CD4-positive, alpha-beta T cell (primary cell): ENCODE results near the gene RASGRF2. TPM values are rescaled to one million over a fixed set of nuclear protein-coding genes. Genes with fewer than 3 reads are reported as not detected.

Experiments used
- ATAC-seq: fragments of 200-7000 bp; cut with Tn5 transposase; one replicate; pipeline ENCODE4 v1.10.0; 2022; ENCODE audit warnings: mild to moderate bottlenecking; ENCODE audit not compliant: poor library complexity
- CTCF ChIA-PET: fragments of 350-600 bp; sonication (Branson Sonifier 250); formaldehyde crosslinking; loops from one replicate; lab custom pipeline; 2021; ENCODE audit warnings: antibody characterized with exemption, inconsistent platforms; lab: Charles Lee
- POLR2A ChIA-PET: fragments of 350-600 bp; sonication (Branson Sonifier 250); formaldehyde crosslinking; loops from one replicate; lab custom pipeline; 2021; ENCODE audit warnings: antibody characterized with exemption, inconsistent platforms; lab: Charles Lee
- DNase-seq, 14 experiments: peaks; one replicate each; pipeline ENCODE4 v3.0.0-alpha.2; 2013 to 2020; ENCODE audit warnings: mixed read lengths in 2 of 14
- H3K27ac ChIP-seq, 2 donors: one replicate each; pipeline versions ENCODE4 v1.5.1 to v1.7.0; 2013; ENCODE audit warnings: low read length in 2 of 2, low read depth in 1 of 2, mild to moderate bottlenecking in 1 of 2
- H3K27me3 ChIP-seq, 2 experiments: 1 replicate in 1 of 2; 2 replicates in 1 of 2; pipeline versions ENCODE4 v1.6.1 to v1.7.0; 2013; ENCODE audit warnings: low read length in 2 of 2, control low read depth in 1 of 2, mild to moderate bottlenecking in 1 of 2, moderate library complexity in 1 of 2; ENCODE audit not compliant: insufficient read depth in 2 of 2, control insufficient read depth in 1 of 2
- H3K36me3 ChIP-seq: one replicate; pipeline ENCODE4 v1.6.1; 2013; ENCODE audit warnings: low read length, control low read depth; ENCODE audit not compliant: insufficient read depth
- H3K4me1 ChIP-seq: one replicate; pipeline ENCODE4 v1.6.1; 2013; ENCODE audit warnings: low read length, control low read depth; ENCODE audit not compliant: insufficient read depth
- H3K4me3 ChIP-seq: one replicate; pipeline ENCODE4 v1.5.1; 2013; ENCODE audit warnings: mild to moderate bottlenecking, low read length, moderate library complexity
- H3K9me3 ChIP-seq, 2 experiments: 1 replicate in 1 of 2; 2 replicates in 1 of 2; pipeline versions ENCODE4 v1.6.1 to v1.7.0; 2013; ENCODE audit warnings: low read length in 2 of 2, mild to moderate bottlenecking in 2 of 2, control low read depth in 1 of 2, moderate library complexity in 1 of 2; ENCODE audit not compliant: control insufficient read depth in 1 of 2, insufficient read depth in 1 of 2
- H3K27ac Mint-ChIP-seq: one replicate; pipeline ENCODE4 v1.8.0; 2020; ENCODE audit warnings: mixed read lengths
- H3K27me3 Mint-ChIP-seq: one replicate; pipeline ENCODE4 v1.8.0; 2021; ENCODE audit warnings: mixed read lengths
- H3K36me3 Mint-ChIP-seq: one replicate; pipeline ENCODE4 v1.8.0; 2021; ENCODE audit warnings: low read depth, mixed read lengths
- H3K4me1 Mint-ChIP-seq: one replicate; pipeline ENCODE4 v1.8.0; 2021; ENCODE audit warnings: low read depth, mixed read lengths
- H3K4me3 Mint-ChIP-seq: one replicate; pipeline ENCODE4 v1.8.0; 2020; ENCODE audit warnings: mild to moderate bottlenecking, mixed read lengths
- H3K9me3 Mint-ChIP-seq: one replicate; pipeline ENCODE4 v1.8.0; 2020; ENCODE audit warnings: mixed read lengths
- intact Hi-C, 2 experiments: fragments of 100-400 bp; cut with DNase I in 1 of 2; cut with micrococcal nuclease in 1 of 2; formaldehyde crosslinking; loops; one replicate each; pipeline versions ENCODE4 v1.15.1 to v1.9.0; 2023 to 2025; cut with DNase I, micrococcal nuclease
- total RNA-seq, 174 experiments: library from RNA in 2 of 174; stranded (reverse) in 2 of 174; gene quantifications; one replicate each; pipeline ENCODE4 v1.2.3 and lab custom pipeline; 2021 to 2026
- TF ChIP-seq, protein P1 (sequence below): fragments of 200-600 bp; IDR thresholded peaks from one replicate; pipeline ENCODE4 v1.8.0; 2022; ENCODE audit warnings: antibody characterized with exemption, mild to moderate bottlenecking

RASGRF2 gene
- total RNA-seq, 2 experiments from 2014 or later, result 21.9 to 24.9 TPM

GRCh38 chr5:80926536-80926935, 33.6 kb upstream of the RASGRF2 start:
- POLR2A ChIA-PET, result no interaction called here
- Mint-ChIP-seq H3K4me1 (peaks cover 4% of the 10 kb centered on the region), H3K4me3 (no peak overlapping the region), H3K27me3 (no peaks in the 10 kb centered on the region), H3K36me3 (no peaks in the 10 kb centered on the region), H3K27ac (no peak overlapping the region), H3K9me3 (no peaks in the 10 kb centered on the region)
- intact Hi-C loops, result no loop called here
- DNase-seq, result no peak
- Histone ChIP-seq H3K27me3 (no peaks in the 10 kb centered on the region), H3K4me3 (no peak overlapping the region), H3K4me1 (no peaks in the 10 kb centered on the region), H3K36me3 (no peaks in the 10 kb centered on the region), H3K27ac (no peak overlapping the region), H3K9me3 (no peaks in the 10 kb centered on the region)
- CTCF ChIA-PET, result no interaction called here
- ATAC-seq, result no peak
- TF ChIP-seq, protein P1, sequence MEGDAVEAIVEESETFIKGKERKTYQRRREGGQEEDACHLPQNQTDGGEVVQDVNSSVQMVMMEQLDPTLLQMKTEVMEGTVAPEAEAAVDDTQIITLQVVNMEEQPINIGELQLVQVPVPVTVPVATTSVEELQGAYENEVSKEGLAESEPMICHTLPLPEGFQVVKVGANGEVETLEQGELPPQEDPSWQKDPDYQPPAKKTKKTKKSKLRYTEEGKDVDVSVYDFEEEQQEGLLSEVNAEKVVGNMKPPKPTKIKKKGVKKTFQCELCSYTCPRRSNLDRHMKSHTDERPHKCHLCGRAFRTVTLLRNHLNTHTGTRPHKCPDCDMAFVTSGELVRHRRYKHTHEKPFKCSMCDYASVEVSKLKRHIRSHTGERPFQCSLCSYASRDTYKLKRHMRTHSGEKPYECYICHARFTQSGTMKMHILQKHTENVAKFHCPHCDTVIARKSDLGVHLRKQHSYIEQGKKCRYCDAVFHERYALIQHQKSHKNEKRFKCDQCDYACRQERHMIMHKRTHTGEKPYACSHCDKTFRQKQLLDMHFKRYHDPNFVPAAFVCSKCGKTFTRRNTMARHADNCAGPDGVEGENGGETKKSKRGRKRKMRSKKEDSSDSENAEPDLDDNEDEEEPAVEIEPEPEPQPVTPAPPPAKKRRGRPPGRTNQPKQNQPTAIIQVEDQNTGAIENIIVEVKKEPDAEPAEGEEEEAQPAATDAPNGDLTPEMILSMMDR, result no peak

GRCh38 chr5:80926979-80927656, 33.0 kb upstream of the RASGRF2 start:
- Mint-ChIP-seq H3K4me3 (no peak overlapping the region), H3K9me3 (no peaks in the 10 kb centered on the region), H3K4me1 (peaks cover 4% of the 10 kb centered on the region), H3K27ac (no peak overlapping the region), H3K27me3 (no peaks in the 10 kb centered on the region), H3K36me3 (no peaks in the 10 kb centered on the region)
- no peak overlapping the region for H3K4me3 ChIP-seq
- ATAC-seq, result no peak
- H3K27me3 ChIP-seq, result no peaks in the 10 kb centered on the region
- H3K4me1 ChIP-seq, result no peaks in the 10 kb centered on the region
- ChIA-PET CTCF (no interaction called here), POLR2A (no interaction called here)
- DNase-seq, result no peak
- intact Hi-C loops, result no loop called here
- no peaks in the 10 kb centered on the region for H3K9me3 ChIP-seq
- TF ChIP-seq, protein P1, result no peak
- no peak overlapping the region for H3K27ac ChIP-seq
- no peaks in the 10 kb centered on the region for H3K36me3 ChIP-seq

DNA sequence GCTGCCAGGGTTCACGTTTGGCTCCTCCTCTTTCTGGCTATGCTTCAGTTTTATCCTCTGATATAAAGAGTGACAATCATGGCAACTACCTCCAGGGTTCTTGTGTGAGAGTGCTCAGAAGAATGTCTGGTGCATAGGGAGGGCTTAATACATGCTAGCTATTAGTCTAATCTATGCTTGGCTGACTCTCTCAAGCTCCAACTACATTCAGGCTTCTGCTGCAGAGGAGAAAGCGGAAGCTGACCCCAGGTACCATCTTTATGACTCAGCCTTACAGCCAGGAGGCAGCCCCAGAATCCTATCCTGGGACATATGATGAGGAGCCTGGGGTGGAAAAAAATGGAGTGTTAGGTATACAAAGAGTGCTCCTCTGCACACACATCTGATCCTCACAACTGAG, 32.1 kb upstream of the RASGRF2 start:
- Mint-ChIP-seq H3K4me1 (peaks cover 4% of the 10 kb centered on the region), H3K9me3 (no peaks in the 10 kb centered on the region)
- ATAC-seq, result no peak

More for the DNA sequence above, 32.1 kb upstream of the RASGRF2 start:
- intact Hi-C loops, result no loop called here
- H3K27ac Mint-ChIP-seq, result no peak overlapping the region
- H3K4me3 Mint-ChIP-seq, result no peak overlapping the region
- no peak overlapping the region for H3K4me3 ChIP-seq
- H3K27me3 ChIP-seq, result no peaks in the 10 kb centered on the region
- no peaks in the 10 kb centered on the region for H3K27me3 Mint-ChIP-seq
- ChIA-PET CTCF (no interaction called here), POLR2A (interaction anchor here (0.5 kb wide), 1 partner anchor 208 kb away, joined by 3 read pairs; no protein-coding TSS in a partner anchor)
- no peaks in the 10 kb centered on the region for H3K36me3 ChIP-seq
- no peaks in the 10 kb centered on the region for H3K9me3 ChIP-seq
- TF ChIP-seq, protein P1, result no peak
- no peaks in the 10 kb centered on the region for H3K36me3 Mint-ChIP-seq
- no peak for DNase-seq
- H3K27ac ChIP-seq, result no peak overlapping the region
- no peaks in the 10 kb centered on the region for H3K4me1 ChIP-seq
